Neural progenitor cell (in vitro differentiated cells): Measurements from ENCODE around the gene TEX35.

ENCODE experiments used
- CTCF ChIP-seq: fragments of 200-600 bp; sonication (generic); IDR thresholded peaks from 2 replicates; pipeline ENCODE4 v1.5.1; 2017; ENCODE audit warnings: antibody characterized with exemption, mild to moderate bottlenecking
- EZH2phosphoT487 ChIP-seq: fragments of 200-600 bp; sonication (generic); IDR thresholded peaks from 2 replicates; pipeline ENCODE4 v1.6.1; 2017; ENCODE audit warnings: antibody characterized with exemption

GRCh38 chr1:178565586-178565985 lies 52.7 kb downstream of the TEX35 start:
- no peak for TF ChIP-seq CTCF
- no peak for TF ChIP-seq EZH2phosphoT487
